Activated naive CD8-positive, alpha-beta T cell (primary cell): Measurements from ENCODE around the gene OR2J2.
"Not testable (repeated sequence)": the region's sequence is repeated elsewhere in the genome, so short reads cannot be mapped to it uniquely, and the experiment has no call there.

Experiments
- H3K27ac Mint-ChIP-seq: one replicate; pipeline ENCODE4 v1.8.0; 2021; ENCODE audit warnings: mixed read lengths
- H3K27me3 Mint-ChIP-seq: one replicate; pipeline ENCODE4 v1.8.0; 2021; ENCODE audit warnings: mixed read lengths
- H3K36me3 Mint-ChIP-seq: one replicate; pipeline ENCODE4 v1.8.0; 2021; ENCODE audit warnings: mixed read lengths
- H3K4me1 Mint-ChIP-seq: one replicate; pipeline ENCODE4 v1.8.0; 2021; ENCODE audit warnings: low read depth, mixed read lengths
- H3K4me3 Mint-ChIP-seq: one replicate; pipeline ENCODE4 v1.8.0; 2021; ENCODE audit warnings: mild to moderate bottlenecking, mixed read lengths
- H3K9me3 Mint-ChIP-seq: one replicate; pipeline ENCODE4 v1.8.0; 2021; ENCODE audit warnings: low read depth, mixed read lengths

OR2J2 gene

GRCh38 chr6:29188659-29189058 lies 18.0 kb downstream of the OR2J2 start:
- H3K4me3 Mint-ChIP-seq, H3K36me3 Mint-ChIP-seq, H3K27ac Mint-ChIP-seq, H3K4me1 Mint-ChIP-seq: not testable (repeated sequence)
- Mint-ChIP-seq H3K27me3 (peaks cover 38% of the 10 kb centered on the region), H3K9me3 (peaks cover 12% of the 10 kb centered on the region)

GRCh38 chr6:29200767-29201662 lies 30.3 kb downstream of the OR2J2 start:
- H3K27me3 Mint-ChIP-seq: peaks cover 7% of the 10 kb centered on the region
- no peak overlapping the region for H3K4me3 Mint-ChIP-seq
- peaks cover 2% of the 10 kb centered on the region for H3K4me1 Mint-ChIP-seq
- no peaks in the 10 kb centered on the region for H3K36me3 Mint-ChIP-seq
- no peak overlapping the region for H3K27ac Mint-ChIP-seq
- no peaks in the 10 kb centered on the region for H3K9me3 Mint-ChIP-seq

- H3K27me3 Mint-ChIP-seq: peaks cover 4% of the 10 kb centered on the region
- H3K4me3 Mint-ChIP-seq: no peak overlapping the region
- H3K36me3 Mint-ChIP-seq: no peaks in the 10 kb centered on the region
- no peak overlapping the region for H3K27ac Mint-ChIP-seq
- no peaks in the 10 kb centered on the region for H3K9me3 Mint-ChIP-seq
- peaks cover 2% of the 10 kb centered on the region for H3K4me1 Mint-ChIP-seq
These were observed 31.3 kb downstream of the OR2J2 start for GRCh38 chr6:29201966-29202365.

- no peaks in the 10 kb centered on the region for H3K36me3 Mint-ChIP-seq
- no peaks in the 10 kb centered on the region for H3K9me3 Mint-ChIP-seq
- H3K27me3 Mint-ChIP-seq: peaks cover 21% of the 10 kb centered on the region
- no peaks in the 10 kb centered on the region for H3K4me1 Mint-ChIP-seq
- H3K4me3 Mint-ChIP-seq: no peak overlapping the region
- no peak overlapping the region for H3K27ac Mint-ChIP-seq
These were observed 40.8 kb downstream of the OR2J2 start for GRCh38 chr6:29211488-29211887.

- Mint-ChIP-seq H3K9me3 (no peaks in the 10 kb centered on the region), H3K36me3 (no peaks in the 10 kb centered on the region), H3K4me1 (no peaks in the 10 kb centered on the region), H3K4me3 (no peak overlapping the region), H3K27ac (no peak overlapping the region), H3K27me3 (peaks cover 18% of the 10 kb centered on the region)
These were observed 45.8 kb downstream of the OR2J2 start for GRCh38 chr6:29216528-29216927.

- H3K4me1 Mint-ChIP-seq, H3K36me3 Mint-ChIP-seq, H3K9me3 Mint-ChIP-seq, H3K27ac Mint-ChIP-seq, H3K4me3 Mint-ChIP-seq: not testable (repeated sequence)
- peaks cover 18% of the 10 kb centered on the region for H3K27me3 Mint-ChIP-seq
These were observed 46.5 kb downstream of the OR2J2 start for GRCh38 chr6:29217242-29217641.

GRCh38 chr6:29218056-29218455 lies 47.3 kb downstream of the OR2J2 start:
- H3K27me3 Mint-ChIP-seq: peaks cover 16% of the 10 kb centered on the region
- H3K4me1 Mint-ChIP-seq, H3K36me3 Mint-ChIP-seq, H3K4me3 Mint-ChIP-seq, H3K9me3 Mint-ChIP-seq, H3K27ac Mint-ChIP-seq: not testable (repeated sequence)
